HepG2 (cell line): ENCODE data around the gene CDC42EP5. TPM values are rescaled to one million over a fixed set of nuclear protein-coding genes. Genes with fewer than 3 reads are reported as not detected.

ENCODE experiments used
- BCL6 ChIP-seq: IDR thresholded peaks from 2 replicates; pipeline ENCODE4 v1.6.1; 2016; ENCODE audit warnings: missing genetic modification reagents, missing compliant biosample characterization
- DR1 ChIP-seq: sonication (generic); formaldehyde crosslinking; IDR thresholded peaks from 2 replicates; pipeline ENCODE4 v1.8.0; 2021; ENCODE audit warnings: mild to moderate bottlenecking, missing genetic modification reagents, inconsistent platforms
- HIVEP1 ChIP-seq: sonication (generic); formaldehyde crosslinking; IDR thresholded peaks from 2 replicates; pipeline ENCODE4 v1.4.0; 2020; ENCODE audit warnings: mild to moderate bottlenecking, missing genetic modification reagents
- KAT7 ChIP-seq: IDR thresholded peaks from 2 replicates; pipeline ENCODE4 v1.6.1; 2018; ENCODE audit warnings: borderline replicate concordance, missing compliant biosample characterization
- MIER2 ChIP-seq: IDR thresholded peaks from 2 replicates; pipeline ENCODE4 v1.6.1; 2016; ENCODE audit warnings: missing biosample characterization, missing genetic modification reagents
- NR3C1 ChIP-seq: sonication (generic); formaldehyde crosslinking; IDR thresholded peaks from 2 replicates; pipeline ENCODE4 v1.4.0; 2020; ENCODE audit warnings: missing genetic modification reagents
- PBX2 ChIP-seq: IDR thresholded peaks from 2 replicates; pipeline ENCODE4 v1.6.1; 2016; ENCODE audit warnings: control low read depth
- RFXANK ChIP-seq: IDR thresholded peaks from 2 replicates; pipeline ENCODE4 v1.6.1; 2016
- RXRA ChIP-seq: sonication (generic); formaldehyde crosslinking; IDR thresholded peaks from 2 replicates; pipeline ENCODE4 v1.5.1; 2020; ENCODE audit warnings: missing genetic modification reagents
- UBTF ChIP-seq: sonication (generic); formaldehyde crosslinking; IDR thresholded peaks from 2 replicates; pipeline ENCODE4 v1.4.0; 2020; ENCODE audit warnings: mild to moderate bottlenecking, missing genetic modification reagents
- ZMYM2 ChIP-seq: sonication (generic); formaldehyde crosslinking; IDR thresholded peaks from 2 replicates; pipeline ENCODE4 v1.8.0; 2022; ENCODE audit warnings: mild to moderate bottlenecking, missing genetic modification reagents
- ZNF296 ChIP-seq: sonication (generic); formaldehyde crosslinking; conservative IDR thresholded peaks from 2 replicates; pipeline ENCODE4 v1.5.0; 2020; ENCODE audit warnings: mild to moderate bottlenecking, missing genetic modification reagents
- ZNF549 ChIP-seq: sonication (generic); formaldehyde crosslinking; IDR thresholded peaks from 2 replicates; pipeline ENCODE4 v1.5.0; 2020; ENCODE audit warnings: missing genetic modification reagents
- ZNF616 ChIP-seq: sonication (generic); formaldehyde crosslinking; IDR thresholded peaks from 2 replicates; pipeline ENCODE4 v1.5.0; 2020; ENCODE audit warnings: low read depth, mild to moderate bottlenecking, missing genetic modification reagents
- ZNF687 ChIP-seq: sonication (generic); formaldehyde crosslinking; IDR thresholded peaks from 2 replicates; pipeline ENCODE4 v1.5.1; 2020; ENCODE audit warnings: mild to moderate bottlenecking, missing genetic modification reagents, moderate library complexity
- polyA plus RNA-seq, 8 experiments: library from polyadenylated mRNA; depleted of rRNA in 3 of 8; stranded (reverse) in 7 of 8; unstranded in 1 of 8; fragments of >200 nt; fragmentation: Illumina TruSeq in 4 of 8; extraction: Trizol in 4 of 8; gene quantifications; 2 replicates each; pipeline versions ENCODE4 v1.2.1 to v1.2.3, GENCODE V29; 2011 to 2016; ENCODE audit warnings: low read depth in 4 of 8, missing spikeins in 1 of 8, mixed read lengths in 1 of 8; ENCODE audit not compliant: insufficient read depth in 1 of 8
- total RNA-seq, 5 experiments: library from RNA; depleted of rRNA; stranded (reverse); fragments of >200 nt; fragmentation: Illumina TruSeq; extraction: Trizol; gene quantifications; 2 replicates each; pipeline ENCODE4 v1.2.3, GENCODE V29; 2016; ENCODE audit warnings: low read depth in 1 of 5

Gene CDC42EP5
- total and polyA plus RNA-seq, 2 of the 13 experiments (the other 11 are each of a cell fraction or from before 2014, with no cell fraction given): 0.41 to 1.6 TPM

- TF ChIP-seq ZNF687 (CRISPR knock-in tag) (peak; percentile 81), HIVEP1 (CRISPR knock-in tag) (peak; percentile 40; the same call in 1 of the 2 replicates), UBTF (CRISPR knock-in tag) (peak; percentile 94), MIER2 (CRISPR knock-in tag) (no peak), DR1 (CRISPR knock-in tag) (no peak), PBX2 (no peak), ZMYM2 (no peak), RFXANK (CRISPR knock-in tag) (no peak), ZNF296 (CRISPR knock-in tag) (no peak), NR3C1 (no peak), BCL6 (CRISPR knock-in tag) (no peak), ZNF616 (no peak), RXRA (CRISPR knock-in tag) (peak; percentile 64), KAT7 (CRISPR knock-in tag) (no peak), ZNF549 (CRISPR knock-in tag) (no peak)
Observed at GRCh38 chr19:54464630-54465425, 8.3 kb downstream of the CDC42EP5 start (continued).
